DOHH2 (cell line): ENCODE results near the gene SPPL2A.
"Not testable (repeated sequence)": the region's sequence is repeated elsewhere in the genome, so short reads cannot be mapped to it uniquely, and the experiment has no call there.

Source experiments
- H3F3A ChIP-seq: fragments of 200-600 bp; sonication (generic), shearing (Covaris generic); 2 replicates; pipeline ENCODE4 v1.6.0; 2016; ENCODE audit warnings: antibody characterized with exemption, mild to moderate bottlenecking; ENCODE audit not compliant: control insufficient read depth, insufficient read depth
- H3K27ac ChIP-seq: fragments of 200-600 bp; sonication (generic); 2 replicates; pipeline ENCODE4 v1.5.1; 2014; ENCODE audit warnings: low read depth, mild to moderate bottlenecking, low read length, moderate library complexity
- H3K27me3 ChIP-seq: fragments of 200-600 bp; sonication (generic); 2 replicates; pipeline ENCODE4 v1.6.1; 2014; ENCODE audit warnings: mild to moderate bottlenecking, low read length, mixed read lengths; ENCODE audit not compliant: control insufficient read depth
- H3K36me3 ChIP-seq: fragments of 200-600 bp; sonication (generic); 2 replicates; pipeline ENCODE4 v1.6.1; 2014; ENCODE audit warnings: mild to moderate bottlenecking, low read length, moderate library complexity, mixed read lengths; ENCODE audit not compliant: control insufficient read depth
- H3K4me1 ChIP-seq: fragments of 200-600 bp; sonication (generic); 2 replicates; pipeline ENCODE4 v1.6.1; 2014; ENCODE audit warnings: mild to moderate bottlenecking, low read length, mixed read lengths; ENCODE audit not compliant: control insufficient read depth
- H3K4me2 ChIP-seq: fragments of 200-600 bp; sonication (generic); 2 replicates; pipeline ENCODE4 v1.6.0; 2014; ENCODE audit warnings: mild to moderate bottlenecking, low read length, moderate library complexity
- H3K4me3 ChIP-seq: fragments of 200-600 bp; sonication (generic); 2 replicates; pipeline ENCODE4 v1.5.1; 2014; ENCODE audit warnings: mild to moderate bottlenecking, low read length, mixed read lengths
- H3K79me2 ChIP-seq: fragments of 200-600 bp; sonication (generic); 2 replicates; pipeline ENCODE4 v1.6.1; 2014; ENCODE audit warnings: mild to moderate bottlenecking, low read length, mixed read lengths; ENCODE audit not compliant: control insufficient read depth
- H3K9me2 ChIP-seq: fragments of 200-600 bp; sonication (generic); replicated peaks from 2 replicates; pipeline ENCODE4 v1.6.1; 2014; ENCODE audit warnings: mild to moderate bottlenecking, low read length, mixed read lengths; ENCODE audit not compliant: control insufficient read depth
- H3K9me3 ChIP-seq: fragments of 200-600 bp; sonication (generic); 2 replicates; pipeline ENCODE4 v1.6.1; 2014; ENCODE audit warnings: antibody characterized with exemption, low read length, mixed read lengths; ENCODE audit not compliant: control insufficient read depth, insufficient read depth
- H4K20me1 ChIP-seq: fragments of 200-600 bp; sonication (generic); 2 replicates; pipeline ENCODE4 v1.6.0; 2014; ENCODE audit warnings: low read depth, mild to moderate bottlenecking, antibody characterized with exemption, low read length, moderate library complexity; ENCODE audit not compliant: control insufficient read depth, insufficient read depth
- EZH2phosphoT487 ChIP-seq: fragments of 200-600 bp; sonication (generic); IDR thresholded peaks from 2 replicates; pipeline ENCODE4 v1.6.1; 2017; ENCODE audit warnings: borderline replicate concordance, mild to moderate bottlenecking, antibody characterized with exemption, low read length, moderate library complexity, mixed read lengths
- TF ChIP-seq, protein P1 (sequence below): fragments of 200-600 bp; sonication (generic); IDR thresholded peaks from one replicate; pipeline ENCODE4 v1.5.1; 2014; ENCODE audit warnings: antibody characterized with exemption, mild to moderate bottlenecking, low read depth, low read length; ENCODE audit not compliant: poor library complexity, severe bottlenecking

SPPL2A gene

DNA sequence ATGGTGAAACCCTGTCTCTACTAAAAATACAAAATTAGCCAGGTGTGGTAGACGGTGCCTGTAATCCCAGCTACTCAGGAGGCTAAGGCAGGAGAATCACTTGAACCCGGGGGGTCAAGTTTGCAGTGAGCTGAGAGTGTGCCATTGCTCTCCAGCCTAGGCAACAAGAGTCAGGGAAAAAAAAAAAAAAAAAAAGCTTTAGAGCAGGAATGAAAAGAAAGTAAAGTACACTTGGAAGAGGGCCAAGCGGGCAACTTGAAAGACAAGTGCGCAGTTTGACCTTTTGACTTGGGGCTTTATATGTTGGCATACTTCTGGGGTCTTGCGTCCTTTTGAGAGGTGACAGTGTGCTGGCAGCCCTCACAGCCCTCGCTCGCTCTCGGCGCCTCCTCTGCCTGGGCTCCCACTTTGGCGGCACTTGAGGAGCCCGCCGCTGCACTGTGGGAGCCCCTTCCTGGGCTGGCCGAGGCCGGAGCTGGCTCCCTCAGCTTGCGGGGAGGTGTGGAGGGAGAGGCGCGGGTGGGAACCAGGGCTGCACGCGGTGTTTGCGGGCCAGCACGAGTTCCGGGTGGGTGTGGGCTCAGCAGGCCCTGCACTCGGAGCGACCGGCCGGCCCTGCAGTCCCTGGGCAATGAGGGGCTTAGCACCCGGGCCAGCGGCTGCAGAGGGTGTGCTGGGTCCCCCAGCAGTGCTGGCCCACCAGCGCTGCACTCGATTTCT, 46.1 kb upstream of the SPPL2A start:
- not testable (repeated sequence) for H3K9me2 ChIP-seq, H4K20me1 ChIP-seq, H3K27me3 ChIP-seq, H3K27ac ChIP-seq, H3K4me1 ChIP-seq, H3K4me2 ChIP-seq, H3F3A ChIP-seq, H3K4me3 ChIP-seq, H3K9me3 ChIP-seq, H3K36me3 ChIP-seq, H3K79me2 ChIP-seq

DNA sequence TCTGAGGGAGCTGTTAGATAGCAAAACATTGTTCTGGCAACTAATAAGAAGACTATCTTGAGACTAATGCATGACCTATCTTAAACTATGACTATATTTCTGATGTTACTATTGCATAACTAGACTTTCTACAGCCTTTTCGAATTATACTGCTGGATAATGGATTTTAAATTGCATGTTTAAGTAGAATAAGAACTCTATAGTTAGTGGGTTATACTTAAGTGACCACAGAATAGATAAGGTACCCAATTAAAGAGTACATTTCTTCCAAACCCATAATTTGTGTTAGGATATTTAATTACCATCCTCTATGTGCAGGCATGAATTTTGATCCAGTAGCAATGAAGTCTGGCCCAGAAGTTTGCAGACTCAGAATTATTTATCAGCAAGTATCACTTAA, 44.6 kb upstream of the SPPL2A start:
- no peaks in the 10 kb centered on the region for H3K27me3 ChIP-seq
- no peak overlapping the region for H3K4me3 ChIP-seq
- H3K4me1 ChIP-seq, result no peaks in the 10 kb centered on the region
- no peaks in the 10 kb centered on the region for H4K20me1 ChIP-seq
- no peaks in the 10 kb centered on the region for H3K9me2 ChIP-seq
- H3K9me3 ChIP-seq, result no peaks in the 10 kb centered on the region
- H3K4me2 ChIP-seq, result no peak overlapping the region
- no peak for TF ChIP-seq EZH2phosphoT487
- TF ChIP-seq, protein P1, sequence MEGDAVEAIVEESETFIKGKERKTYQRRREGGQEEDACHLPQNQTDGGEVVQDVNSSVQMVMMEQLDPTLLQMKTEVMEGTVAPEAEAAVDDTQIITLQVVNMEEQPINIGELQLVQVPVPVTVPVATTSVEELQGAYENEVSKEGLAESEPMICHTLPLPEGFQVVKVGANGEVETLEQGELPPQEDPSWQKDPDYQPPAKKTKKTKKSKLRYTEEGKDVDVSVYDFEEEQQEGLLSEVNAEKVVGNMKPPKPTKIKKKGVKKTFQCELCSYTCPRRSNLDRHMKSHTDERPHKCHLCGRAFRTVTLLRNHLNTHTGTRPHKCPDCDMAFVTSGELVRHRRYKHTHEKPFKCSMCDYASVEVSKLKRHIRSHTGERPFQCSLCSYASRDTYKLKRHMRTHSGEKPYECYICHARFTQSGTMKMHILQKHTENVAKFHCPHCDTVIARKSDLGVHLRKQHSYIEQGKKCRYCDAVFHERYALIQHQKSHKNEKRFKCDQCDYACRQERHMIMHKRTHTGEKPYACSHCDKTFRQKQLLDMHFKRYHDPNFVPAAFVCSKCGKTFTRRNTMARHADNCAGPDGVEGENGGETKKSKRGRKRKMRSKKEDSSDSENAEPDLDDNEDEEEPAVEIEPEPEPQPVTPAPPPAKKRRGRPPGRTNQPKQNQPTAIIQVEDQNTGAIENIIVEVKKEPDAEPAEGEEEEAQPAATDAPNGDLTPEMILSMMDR, result no peak
- H3K36me3 ChIP-seq, result no peaks in the 10 kb centered on the region
- no peaks in the 10 kb centered on the region for H3F3A ChIP-seq
- H3K79me2 ChIP-seq, result no peaks in the 10 kb centered on the region
- H3K27ac ChIP-seq, result no peak overlapping the region

DNA sequence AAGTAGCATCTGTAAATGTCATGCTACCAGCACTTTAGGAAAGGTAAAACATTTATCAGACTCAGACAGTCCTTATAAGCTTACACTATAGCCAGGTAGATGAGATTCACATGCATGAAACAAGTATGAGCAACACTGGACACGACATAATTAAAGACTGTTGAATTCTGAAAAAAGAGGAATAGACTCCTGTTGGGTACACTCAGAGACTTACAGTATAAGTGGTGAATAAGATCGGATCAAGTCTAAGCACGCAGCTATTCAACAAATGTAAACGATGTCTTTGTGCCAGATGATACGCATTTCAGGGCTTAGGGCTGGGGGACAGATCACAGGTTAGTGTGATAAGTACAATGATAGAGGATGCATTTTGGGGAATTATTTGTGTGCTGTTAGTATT, 43.2 kb upstream of the SPPL2A start:
- no peak overlapping the region for H3K27ac ChIP-seq
- TF ChIP-seq, protein P1, result no peak
- no peak for TF ChIP-seq EZH2phosphoT487

DNA sequence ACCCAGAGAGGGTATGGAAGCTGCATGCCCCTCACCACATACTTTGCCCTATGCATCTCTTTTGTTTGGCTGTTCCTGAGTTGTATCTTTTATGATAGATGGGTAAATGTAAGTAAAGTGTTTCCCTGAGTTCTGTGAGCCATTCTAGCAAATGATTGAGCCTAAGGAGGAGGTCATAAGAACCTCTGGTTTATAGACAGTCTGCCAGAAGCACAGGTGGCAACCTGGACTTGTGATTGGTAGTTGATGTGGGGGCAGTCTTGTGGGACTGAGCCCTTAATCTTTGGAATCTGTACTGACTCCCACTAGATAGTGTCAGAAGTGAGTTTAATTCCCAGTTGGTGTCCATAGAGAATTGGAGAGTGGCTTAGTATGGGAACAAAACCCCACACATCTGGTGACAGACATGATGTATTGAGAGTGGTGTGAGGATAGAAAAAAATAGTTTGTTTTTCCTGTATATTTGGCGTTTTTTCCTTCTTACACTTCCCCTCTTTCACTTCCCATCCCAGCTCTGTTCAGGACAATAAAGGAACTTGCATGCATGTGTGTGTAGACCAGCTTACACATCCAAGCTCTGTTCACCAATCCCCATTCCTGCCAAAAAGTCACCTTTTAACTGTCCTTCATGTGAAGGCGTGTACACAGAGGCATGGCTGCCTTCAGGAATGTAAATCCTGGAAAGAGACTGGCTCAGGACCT, 38.1 kb upstream of the SPPL2A start:
- Histone ChIP-seq H3K79me2 (no peaks in the 10 kb centered on the region), H3K4me3 (no peak overlapping the region), H4K20me1 (no peaks in the 10 kb centered on the region), H3K27ac (no peak overlapping the region), H3K4me1 (no peaks in the 10 kb centered on the region), H3K4me2 (no peak overlapping the region), H3K9me2 (no peaks in the 10 kb centered on the region), H3K27me3 (no peaks in the 10 kb centered on the region), H3K36me3 (no peaks in the 10 kb centered on the region), H3F3A (no peaks in the 10 kb centered on the region), H3K9me3 (no peaks in the 10 kb centered on the region)
- TF ChIP-seq EZH2phosphoT487, result no peak
- TF ChIP-seq, protein P1, result no peak

More for the DNA sequence above, 43.2 kb upstream of the SPPL2A start:
- Histone ChIP-seq H3K36me3 (no peaks in the 10 kb centered on the region), H4K20me1 (no peaks in the 10 kb centered on the region), H3K9me2 (no peaks in the 10 kb centered on the region), H3K4me1 (no peaks in the 10 kb centered on the region), H3K4me3 (no peak overlapping the region), H3K9me3 (no peaks in the 10 kb centered on the region), H3F3A (no peaks in the 10 kb centered on the region), H3K4me2 (no peak overlapping the region), H3K27me3 (no peaks in the 10 kb centered on the region), H3K79me2 (no peaks in the 10 kb centered on the region)
